Prostate gland (tissue), 1 donor: ENCODE results near the gene LUM.

ENCODE experiments used
- POLR2A ChIP-seq: fragments of 450-650 bp; IDR thresholded peaks from one replicate; pipeline ENCODE4 v1.6.1; 2016; ENCODE audit warnings: antibody characterized with exemption, mild to moderate bottlenecking
- POLR2AphosphoS5 ChIP-seq: sonication (generic); formaldehyde crosslinking; IDR thresholded peaks from one replicate; pipeline ENCODE4 v1.6.1; 2017; ENCODE audit warnings: antibody characterized with exemption

DNA sequence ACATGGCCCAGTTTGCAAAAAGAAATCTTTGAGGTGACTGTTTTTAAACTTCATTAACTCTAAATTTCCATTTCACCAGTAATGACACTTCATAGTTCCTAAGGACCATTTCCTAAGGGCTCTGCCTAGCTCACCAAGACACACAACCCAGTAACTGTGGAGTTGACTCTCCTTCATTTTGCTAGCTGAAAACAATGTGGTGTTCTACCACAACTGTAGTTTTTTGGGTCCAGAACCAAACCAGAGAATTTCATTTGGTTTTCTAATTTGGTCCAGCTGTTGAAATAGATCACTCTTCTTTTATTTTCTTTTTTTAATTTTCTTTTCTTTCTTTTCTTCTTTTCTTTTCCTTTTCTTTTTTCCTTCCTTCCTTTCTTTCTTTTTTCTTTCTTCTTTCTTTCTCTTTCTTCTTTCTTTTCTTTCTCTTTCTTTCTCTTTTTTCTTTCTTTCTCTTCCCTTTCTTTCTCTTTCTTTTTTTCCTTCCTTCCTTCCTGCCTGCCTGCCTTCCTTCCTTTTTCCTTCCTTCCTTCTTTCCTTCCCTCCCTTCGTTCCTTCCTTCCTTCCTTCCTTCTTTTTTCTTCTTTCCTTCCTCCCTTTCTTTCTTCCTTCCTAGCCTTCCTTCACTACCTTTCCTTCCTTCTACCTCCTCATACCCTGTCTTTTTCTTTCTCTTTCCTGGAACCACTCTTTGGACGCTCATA, 18.5 kb upstream of the LUM start:
- TF ChIP-seq POLR2A, result no peak
- no peak for TF ChIP-seq POLR2AphosphoS5
